Measurements from ENCODE around the gene LCN10.

LCN10 gene

GRCh38 chr9:136697821-136698526 is 44.8 kb downstream of the LCN10 start:
- peak; percentile 70 for DNase-seq

DNA sequence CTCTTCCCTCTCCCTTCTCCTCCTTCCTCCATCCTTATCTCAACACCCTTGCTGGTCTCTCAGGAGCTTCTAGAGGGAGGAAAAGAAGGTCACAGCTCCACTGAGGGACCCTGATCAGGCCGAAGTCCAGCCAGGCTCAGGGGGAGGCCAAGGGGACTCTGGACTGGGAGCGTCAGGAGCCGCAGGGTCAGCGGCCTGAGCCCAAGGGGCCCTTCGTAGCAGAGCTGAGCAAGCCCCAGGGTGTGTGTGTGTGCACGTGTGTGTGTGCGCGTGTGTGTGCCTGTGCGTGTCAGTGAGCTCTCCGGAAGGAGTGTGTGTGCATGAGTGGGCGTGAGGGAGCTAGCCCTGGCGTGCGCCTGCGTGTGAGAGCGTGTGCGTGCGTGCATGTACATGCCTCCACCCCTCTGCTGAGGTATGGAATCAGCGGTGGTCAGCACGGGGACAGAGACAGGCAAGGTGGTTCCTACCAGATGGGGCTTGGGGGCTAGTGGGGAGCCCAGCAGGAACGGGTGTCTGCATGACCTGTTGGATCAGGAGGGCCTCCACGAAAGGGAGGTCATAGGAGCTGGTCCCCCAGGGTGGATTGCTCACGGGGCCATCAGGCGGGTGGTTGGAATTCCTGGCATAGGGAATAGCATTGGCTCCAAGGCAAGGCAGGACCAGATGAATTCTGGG is 45.5 kb downstream of the LCN10 start:
- DNase-seq: no peak

DNA sequence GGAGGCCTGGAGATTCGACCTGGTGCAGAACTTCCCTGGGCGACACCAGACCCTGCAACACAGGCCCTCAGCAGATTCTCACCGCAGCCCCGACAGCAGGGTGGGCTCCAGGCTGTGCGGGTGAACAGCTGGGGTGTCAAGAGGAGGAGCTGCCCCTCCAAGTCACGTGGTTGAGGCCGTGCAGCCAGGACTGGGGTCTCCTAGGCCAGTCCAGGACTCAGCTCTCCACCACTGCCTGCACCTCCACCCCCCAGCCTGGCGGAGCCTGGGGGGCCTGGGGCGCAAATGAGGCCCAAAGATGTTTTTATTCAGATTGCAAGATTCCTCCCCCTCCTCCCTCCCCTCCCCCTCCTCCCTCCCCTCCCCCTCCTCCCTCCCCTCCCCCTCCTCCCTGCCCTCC is 46.2 kb downstream of the LCN10 start:
- no peak for DNase-seq

- no peak for DNase-seq
Measured at GRCh38 chr9:136695955-136696354, 46.8 kb downstream of the LCN10 start.

DNA sequence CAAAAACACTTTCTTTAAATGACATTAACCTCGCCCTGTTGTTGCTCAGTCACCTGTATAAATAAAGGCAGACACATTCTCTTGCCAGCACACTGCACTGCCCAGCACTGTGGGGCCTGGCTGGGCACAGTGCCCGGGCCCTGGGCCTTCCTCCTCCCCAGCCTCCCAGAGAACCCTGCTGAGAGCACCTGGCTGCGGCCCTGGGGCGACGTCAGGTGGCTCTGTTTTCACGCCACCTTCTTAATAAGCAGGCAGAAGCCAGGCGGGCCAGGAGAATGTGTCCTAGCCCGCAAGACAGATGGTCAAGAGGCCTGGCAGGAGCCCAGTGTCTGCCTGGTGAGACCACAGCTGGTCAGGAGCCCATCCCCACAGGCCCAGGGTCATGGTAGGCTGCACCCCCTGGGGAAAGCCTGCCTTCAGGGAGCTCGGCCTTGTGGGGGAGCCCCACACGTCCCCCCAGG is 47.3 kb downstream of the LCN10 start:
- DNase-seq: no peak

GRCh38 chr9:136694872-136695247 is 47.9 kb downstream of the LCN10 start:
- no peak for DNase-seq

GRCh38 chr9:136694163-136694871 is 48.4 kb downstream of the LCN10 start:
- DNase-seq: peak; percentile 79

DNA sequence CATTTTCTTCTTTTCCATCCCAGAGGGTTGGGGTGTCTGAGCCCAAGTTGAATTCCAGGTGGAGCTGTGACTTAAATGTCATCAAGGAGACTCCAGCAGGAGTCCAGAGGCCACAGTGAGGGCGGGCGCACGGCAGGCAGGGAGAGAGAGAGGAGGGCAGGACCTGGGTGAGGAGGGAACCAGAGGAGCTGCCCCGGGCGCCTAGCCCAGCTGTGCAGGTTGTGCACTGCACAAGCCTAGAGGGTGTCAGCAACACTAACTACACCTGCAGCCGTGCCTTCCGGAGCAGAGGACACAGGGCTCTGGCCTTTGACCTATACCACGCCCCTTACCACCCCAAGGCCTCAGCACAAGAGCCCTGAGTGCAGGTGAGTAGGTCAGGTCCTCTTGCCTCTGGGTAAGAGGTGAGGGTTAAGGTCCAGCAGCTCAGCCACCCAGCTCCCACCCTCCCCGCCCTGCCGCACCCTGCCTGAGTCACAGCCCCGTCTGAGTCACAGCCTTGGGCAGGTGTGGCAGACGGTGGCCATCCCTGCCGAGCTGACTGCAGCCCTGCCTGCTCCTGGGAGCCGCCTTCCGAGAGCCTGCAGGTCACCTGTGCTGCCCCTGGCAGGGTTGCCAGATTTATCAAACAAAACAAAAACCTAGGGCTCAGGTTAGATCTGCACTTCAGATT is 49.1 kb downstream of the LCN10 start:
- DNase-seq: no peak

GRCh38 chr9:136693135-136693489 is 49.6 kb downstream of the LCN10 start:
- DNase-seq: no peak

DNA sequence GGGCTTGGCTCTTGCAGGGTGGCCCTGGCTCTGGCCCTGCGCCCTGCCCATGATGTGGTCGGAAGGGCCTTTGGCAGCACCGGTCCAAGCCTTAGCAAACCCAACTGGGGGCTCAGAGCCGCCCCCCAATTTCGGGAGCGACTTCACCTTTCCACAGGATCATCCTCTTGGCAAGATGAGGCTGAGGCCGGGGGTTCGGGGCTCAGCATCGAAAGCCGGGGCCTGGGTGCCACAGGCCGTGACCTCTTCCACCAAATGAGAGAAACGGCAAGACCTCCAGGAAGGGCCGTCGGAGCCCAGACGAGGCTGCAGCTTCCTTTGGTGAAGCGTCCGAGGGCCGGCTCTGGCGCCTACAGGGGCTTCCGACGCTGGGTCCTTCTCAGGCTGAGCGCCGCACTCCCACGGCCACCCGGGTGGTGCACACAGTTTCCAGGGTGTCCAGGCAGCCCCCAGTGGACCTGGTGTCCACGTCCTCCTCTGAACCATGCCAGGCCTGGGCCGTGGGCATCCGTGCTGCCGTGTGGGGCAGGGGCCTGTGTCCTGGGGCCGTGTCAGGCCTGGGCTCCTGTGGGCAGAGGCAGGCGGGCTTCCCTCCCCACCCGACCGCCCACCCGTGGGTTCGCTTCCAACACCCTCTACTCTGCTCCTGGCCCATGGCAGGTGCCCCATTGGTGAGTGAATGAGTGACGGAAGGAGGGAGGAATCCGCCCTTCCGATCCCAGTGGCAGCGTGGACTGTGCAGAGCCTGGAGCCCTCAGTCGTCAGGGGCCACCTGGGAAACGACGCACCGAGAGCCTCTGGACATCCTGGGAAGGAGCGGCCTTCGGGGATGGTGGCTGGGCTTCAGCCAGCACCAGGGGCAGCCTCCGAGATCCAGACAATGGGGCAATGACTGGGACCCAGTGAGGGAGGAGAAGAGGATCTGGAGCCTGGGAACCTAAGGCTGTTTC is 50.3 kb downstream of the LCN10 start:
- DNase-seq: no peak

GRCh38 chr9:136691316-136692184 is 51.2 kb downstream of the LCN10 start:
- no peak for DNase-seq

DNA sequence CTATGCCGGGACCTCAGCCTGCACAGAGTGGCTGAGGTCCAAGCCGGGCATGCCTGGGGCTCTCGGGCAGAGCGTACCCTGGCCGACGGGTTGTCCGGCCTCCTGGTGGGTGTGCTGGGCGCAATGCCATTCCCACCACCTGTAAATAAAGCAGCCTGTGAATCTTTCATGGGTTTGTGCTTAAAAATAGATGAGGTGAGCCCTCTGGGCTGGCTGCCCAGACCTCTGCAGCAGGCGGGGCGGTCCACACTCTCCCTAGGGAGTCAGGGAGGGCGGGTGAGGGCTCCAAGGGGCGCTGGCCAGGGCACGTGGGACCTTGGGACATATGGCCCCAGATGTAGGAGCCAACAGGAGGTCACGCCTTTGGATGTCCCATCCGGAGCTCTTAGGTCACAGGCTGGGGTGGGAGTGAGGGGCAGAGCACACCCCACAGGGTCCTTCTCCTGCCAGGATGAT is 51.9 kb downstream of the LCN10 start:
- DNase-seq: no peak

DNA sequence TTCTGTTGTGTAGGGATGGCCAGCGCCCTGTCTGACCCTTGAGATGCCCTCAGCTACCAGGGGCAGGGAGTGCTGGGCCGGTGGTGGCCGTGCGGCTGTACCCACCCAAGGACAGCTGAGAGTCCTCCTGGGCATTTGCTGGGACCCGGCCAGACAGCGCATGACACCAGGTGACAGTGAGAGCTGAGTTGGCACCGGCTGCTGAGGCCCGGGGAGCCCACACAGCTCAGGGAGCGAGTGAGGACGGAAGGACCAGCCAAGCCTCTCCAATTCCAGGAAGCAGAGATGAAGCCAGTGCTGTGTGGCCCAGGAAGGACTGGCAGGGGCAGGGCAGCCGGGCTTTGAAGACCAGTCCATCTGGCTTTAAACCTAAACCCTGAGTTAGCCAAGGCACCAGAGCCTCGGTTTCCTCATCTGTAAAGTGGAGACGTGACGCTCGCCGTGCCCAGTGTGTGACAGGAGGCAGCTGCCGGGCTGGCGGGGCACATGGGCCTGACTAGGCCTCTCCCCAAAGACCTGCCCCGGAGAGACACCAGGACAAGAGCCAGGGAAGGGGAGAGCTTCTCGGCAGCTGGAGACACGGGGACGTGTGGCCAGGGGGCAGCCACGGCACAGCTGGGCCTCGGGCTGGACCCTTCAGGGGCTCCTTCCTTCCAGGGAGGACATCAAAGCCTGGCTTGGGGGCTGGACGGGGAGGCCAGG is 52.5 kb downstream of the LCN10 start:
- no peak for DNase-seq

DNA sequence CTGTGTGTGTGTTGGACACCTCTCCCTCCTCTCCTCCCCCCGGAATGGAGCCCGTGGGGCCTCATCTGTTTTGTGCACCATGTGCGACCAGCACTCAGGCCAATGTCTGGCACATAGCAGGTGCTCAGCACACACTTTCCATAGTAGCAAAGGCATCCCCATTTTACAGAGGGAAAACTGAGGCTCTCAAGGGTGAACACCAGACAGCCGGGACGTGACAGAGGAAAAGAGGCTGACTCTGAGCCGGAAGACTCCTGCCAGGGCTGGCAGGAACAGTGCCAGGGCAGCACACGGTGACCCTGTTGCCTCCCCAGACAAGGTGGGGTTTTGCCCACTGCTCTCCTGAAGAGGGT is 53.7 kb downstream of the LCN10 start:
- DNase-seq: no peak

DNA sequence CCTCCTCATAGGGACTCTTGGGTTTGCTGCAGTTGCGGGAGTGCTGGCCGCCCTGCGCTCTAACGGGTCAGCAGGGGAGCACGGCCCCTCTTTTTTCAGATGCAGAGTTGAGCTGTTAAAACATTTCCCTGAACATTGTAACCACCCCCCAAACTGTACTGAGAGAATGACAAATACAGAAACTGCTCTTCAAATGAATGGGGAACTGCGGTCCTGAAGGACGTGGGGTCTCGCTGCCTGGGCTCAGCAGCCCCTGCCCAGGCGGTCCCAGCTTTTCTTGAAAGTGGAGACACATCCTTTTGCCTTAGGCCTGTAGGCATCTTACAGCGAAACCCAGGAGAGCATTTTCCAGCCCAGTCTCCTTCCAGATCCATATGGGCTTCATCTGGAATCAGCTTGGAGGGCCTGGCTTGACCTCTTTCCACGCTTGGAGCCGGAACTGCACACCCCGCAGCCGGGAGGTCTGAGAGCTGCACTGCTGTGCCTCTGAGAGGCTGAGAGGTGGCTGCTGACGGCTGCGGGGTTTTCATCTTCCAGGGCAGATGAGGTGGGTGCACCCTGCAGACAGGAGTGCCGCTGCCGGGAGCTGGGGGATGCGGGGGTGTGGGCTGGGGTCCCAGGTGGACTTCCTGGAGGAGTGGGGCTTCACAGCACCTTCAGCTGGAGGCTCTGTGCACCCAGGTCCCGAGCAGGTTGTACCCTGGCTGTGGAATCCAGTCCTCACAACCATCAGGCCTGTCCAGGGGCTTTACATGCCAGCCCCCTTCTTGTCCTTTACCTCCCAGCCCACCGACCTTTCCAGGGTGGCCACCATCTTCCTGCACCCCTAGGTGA is 54.2 kb downstream of the LCN10 start:
- no peak for DNase-seq

All from suppressor macrophage treated with lipopolysaccharide for 4 hours (primary cell).